Skeletal muscle satellite cell (primary cell): ENCODE data around the gene PIK3C2A.

Experiments used
- H3K27me3 ChIP-seq: 2 replicates; pipeline ENCODE4 v1.7.0; 2013; ENCODE audit warnings: low read length; ENCODE audit not compliant: control insufficient read depth, insufficient read depth
- H3K36me3 ChIP-seq: 2 replicates; pipeline ENCODE4 v1.7.0; 2013; ENCODE audit warnings: mild to moderate bottlenecking, control low read depth, low read length; ENCODE audit not compliant: insufficient read depth
- H3K4me1 ChIP-seq: 2 replicates; pipeline ENCODE4 v1.7.0; 2013; ENCODE audit warnings: low read length; ENCODE audit not compliant: control insufficient read depth, insufficient read depth
- H3K4me2 ChIP-seq: 2 replicates; pipeline ENCODE4 v1.7.0; 2013; ENCODE audit warnings: mild to moderate bottlenecking, low read length
- H3K4me3 ChIP-seq: 2 replicates; pipeline ENCODE4 v1.7.0; 2013; ENCODE audit warnings: low read length
- H3K9ac ChIP-seq: 2 replicates; pipeline ENCODE4 v1.7.0; 2013; ENCODE audit warnings: mild to moderate bottlenecking, low read depth, low read length, moderate library complexity
- H3K9me3 ChIP-seq: replicated peaks from 2 replicates; pipeline ENCODE4 v1.7.0; 2013; ENCODE audit warnings: mild to moderate bottlenecking, control low read depth, low read length

PIK3C2A gene

DNA sequence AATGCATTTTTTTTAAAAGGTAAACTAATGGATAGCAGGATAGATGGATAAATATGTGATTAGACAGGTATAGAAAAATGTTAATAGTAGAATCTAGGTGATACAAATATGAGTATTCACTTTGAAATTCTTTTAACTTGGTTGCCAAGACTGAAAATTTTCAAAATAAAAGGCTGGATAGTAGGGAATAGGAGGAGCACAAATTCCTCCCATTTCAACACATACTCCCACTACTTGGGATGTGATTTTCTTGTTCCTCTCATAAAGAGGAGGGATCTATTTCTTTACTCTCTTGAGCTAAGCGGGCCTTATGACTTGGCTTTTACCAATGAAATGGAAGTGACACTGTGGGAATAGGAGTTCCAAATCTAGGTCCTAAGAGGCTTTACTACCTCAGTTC is 35.9 kb downstream of the PIK3C2A start:
- Histone ChIP-seq H3K4me1 (peaks cover 14% of the 10 kb centered on the region), H3K4me2 (peak overlapping the region; percentile 56), H3K27me3 (no peaks in the 10 kb centered on the region), H3K4me3 (no peak overlapping the region), H3K9me3 (no peaks in the 10 kb centered on the region), H3K9ac (peak overlapping the region; percentile 19), H3K36me3 (peaks cover 8% of the 10 kb centered on the region)

GRCh38 chr11:17171343-17171742 is 36.4 kb downstream of the PIK3C2A start:
- peak overlapping the region; percentile 56 for H3K4me2 ChIP-seq
- no peaks in the 10 kb centered on the region for H3K9me3 ChIP-seq
- H3K27me3 ChIP-seq = no peaks in the 10 kb centered on the region
- H3K4me1 ChIP-seq = peaks cover 14% of the 10 kb centered on the region
- H3K9ac ChIP-seq = peak overlapping the region; percentile 19
- peaks cover 8% of the 10 kb centered on the region for H3K36me3 ChIP-seq
- no peak overlapping the region for H3K4me3 ChIP-seq

- Histone ChIP-seq H3K4me1 (peaks cover 20% of the 10 kb centered on the region), H3K36me3 (peaks cover 8% of the 10 kb centered on the region), H3K4me2 (no peak overlapping the region), H3K27me3 (no peaks in the 10 kb centered on the region), H3K4me3 (no peak overlapping the region), H3K9me3 (no peaks in the 10 kb centered on the region), H3K9ac (no peak overlapping the region)
Measured at GRCh38 chr11:17169876-17170275, 37.9 kb downstream of the PIK3C2A start.

GRCh38 chr11:17165247-17165890 is 42.4 kb downstream of the PIK3C2A start:
- Histone ChIP-seq H3K4me2 (no peak overlapping the region), H3K27me3 (no peaks in the 10 kb centered on the region), H3K36me3 (peaks cover 8% of the 10 kb centered on the region), H3K4me1 (peaks cover 9% of the 10 kb centered on the region), H3K9me3 (no peaks in the 10 kb centered on the region), H3K4me3 (no peak overlapping the region), H3K9ac (no peak overlapping the region)

- Histone ChIP-seq H3K9me3 (no peaks in the 10 kb centered on the region), H3K4me3 (no peak overlapping the region)
Measured at GRCh38 chr11:17164361-17165246, 43.2 kb downstream of the PIK3C2A start.

GRCh38 chr11:17163736-17164135 is 44.0 kb downstream of the PIK3C2A start:
- no peak overlapping the region for H3K4me3 ChIP-seq
- no peaks in the 10 kb centered on the region for H3K27me3 ChIP-seq
- peaks cover 9% of the 10 kb centered on the region for H3K4me1 ChIP-seq
- H3K36me3 ChIP-seq = no peaks in the 10 kb centered on the region
- H3K9ac ChIP-seq = no peak overlapping the region
- no peaks in the 10 kb centered on the region for H3K9me3 ChIP-seq
- H3K4me2 ChIP-seq = no peak overlapping the region

More at GRCh38 chr11:17164361-17165246, 43.2 kb downstream of the PIK3C2A start:
- Histone ChIP-seq H3K36me3 (peaks cover 8% of the 10 kb centered on the region), H3K27me3 (no peaks in the 10 kb centered on the region), H3K4me1 (peaks cover 9% of the 10 kb centered on the region), H3K4me2 (no peak overlapping the region), H3K9ac (no peak overlapping the region)

- Histone ChIP-seq H3K36me3 (no peaks in the 10 kb centered on the region), H3K4me2 (no peak overlapping the region), H3K9me3 (no peaks in the 10 kb centered on the region), H3K9ac (no peak overlapping the region), H3K4me1 (peaks cover 9% of the 10 kb centered on the region), H3K27me3 (no peaks in the 10 kb centered on the region), H3K4me3 (no peak overlapping the region)
Measured at GRCh38 chr11:17163291-17163690, 44.5 kb downstream of the PIK3C2A start.

DNA sequence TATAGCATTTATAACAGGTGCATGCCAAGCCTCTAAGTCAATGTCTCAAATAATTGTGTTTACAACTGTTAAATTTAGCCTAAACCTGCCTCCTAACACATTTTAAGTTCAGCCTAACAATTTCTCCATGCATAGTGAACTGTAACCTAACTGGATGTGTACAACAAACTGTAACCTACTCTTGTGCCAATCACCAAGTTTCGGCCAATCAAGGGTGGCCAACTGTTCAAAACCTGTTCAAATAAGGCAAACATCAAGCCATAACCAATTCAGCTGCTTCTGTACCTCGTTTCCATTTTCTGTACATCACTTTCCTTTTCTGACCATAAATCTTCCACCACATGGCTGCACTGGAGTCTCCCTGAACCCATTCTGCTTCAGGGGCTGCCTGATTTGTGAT is 45.4 kb downstream of the PIK3C2A start:
- H3K36me3 ChIP-seq = no peaks in the 10 kb centered on the region
- H3K27me3 ChIP-seq = no peaks in the 10 kb centered on the region
- H3K4me1 ChIP-seq = peaks cover 9% of the 10 kb centered on the region
- H3K9me3 ChIP-seq = no peaks in the 10 kb centered on the region
- H3K9ac ChIP-seq = no peak overlapping the region
- H3K4me2 ChIP-seq = no peak overlapping the region
- H3K4me3 ChIP-seq = no peak overlapping the region

- peaks cover 9% of the 10 kb centered on the region for H3K4me1 ChIP-seq
Measured at GRCh38 chr11:17161515-17161914, 46.3 kb downstream of the PIK3C2A start.

GRCh38 chr11:17159441-17159840 is 48.3 kb downstream of the PIK3C2A start:
- H3K27me3 ChIP-seq = no peaks in the 10 kb centered on the region
- H3K4me1 ChIP-seq = no peaks in the 10 kb centered on the region
- no peak overlapping the region for H3K4me2 ChIP-seq

More at GRCh38 chr11:17161515-17161914, 46.3 kb downstream of the PIK3C2A start:
- no peaks in the 10 kb centered on the region for H3K27me3 ChIP-seq
- no peaks in the 10 kb centered on the region for H3K9me3 ChIP-seq
- H3K4me2 ChIP-seq = no peak overlapping the region
- no peak overlapping the region for H3K9ac ChIP-seq
- no peak overlapping the region for H3K4me3 ChIP-seq
- H3K36me3 ChIP-seq = no peaks in the 10 kb centered on the region

More at GRCh38 chr11:17159441-17159840, 48.3 kb downstream of the PIK3C2A start:
- Histone ChIP-seq H3K36me3 (no peaks in the 10 kb centered on the region), H3K9me3 (no peaks in the 10 kb centered on the region), H3K4me3 (no peak overlapping the region), H3K9ac (no peak overlapping the region)
